ENCODE results near the gene BEND7. TPM values are rescaled to one million over a fixed set of nuclear protein-coding genes. Genes with fewer than 3 reads are reported as not detected.
"Not testable (repeated sequence)": the region's sequence is repeated elsewhere in the genome, so short reads cannot be mapped to it uniquely, and the experiment has no call there.

The BEND7 gene
- polyA plus RNA-seq, 1 experiment = 2.1 TPM

- H3K27ac ChIP-seq (ENCODE audit: low read depth, low read length) = no peak overlapping the region
- H3K4me3 ChIP-seq (ENCODE audit: low read depth, low read length) = no peak overlapping the region
- H3K9me3 ChIP-seq (ENCODE audit: control insufficient read depth, insufficient read depth, low read length) = no peaks in the 10 kb centered on the region; the same call in 1 of the 2 replicates
- no peak for TF ChIP-seq CTCF (IDR thresholded peaks at IDR 0.05; ENCODE audit: low read depth, low read length)
- ChIA-PET POLR2A (no interaction called here), CTCF (interaction anchor here (0.8 to 3.6 kb wide), 5 partner anchors 11 to 69 kb away, joined by 3 to 63 read pairs (median 5); no protein-coding TSS in a partner anchor)
- no peak for DNase-seq (ENCODE audit: low read depth, low spot score)
- peaks cover 27% of the 10 kb centered on the region for H3K27me3 ChIP-seq (ENCODE audit: control insufficient read depth, insufficient read depth, low read length)
Observed at GRCh38 chr10:13441476-13441875, 87.3 kb downstream of the BEND7 start.

DNA sequence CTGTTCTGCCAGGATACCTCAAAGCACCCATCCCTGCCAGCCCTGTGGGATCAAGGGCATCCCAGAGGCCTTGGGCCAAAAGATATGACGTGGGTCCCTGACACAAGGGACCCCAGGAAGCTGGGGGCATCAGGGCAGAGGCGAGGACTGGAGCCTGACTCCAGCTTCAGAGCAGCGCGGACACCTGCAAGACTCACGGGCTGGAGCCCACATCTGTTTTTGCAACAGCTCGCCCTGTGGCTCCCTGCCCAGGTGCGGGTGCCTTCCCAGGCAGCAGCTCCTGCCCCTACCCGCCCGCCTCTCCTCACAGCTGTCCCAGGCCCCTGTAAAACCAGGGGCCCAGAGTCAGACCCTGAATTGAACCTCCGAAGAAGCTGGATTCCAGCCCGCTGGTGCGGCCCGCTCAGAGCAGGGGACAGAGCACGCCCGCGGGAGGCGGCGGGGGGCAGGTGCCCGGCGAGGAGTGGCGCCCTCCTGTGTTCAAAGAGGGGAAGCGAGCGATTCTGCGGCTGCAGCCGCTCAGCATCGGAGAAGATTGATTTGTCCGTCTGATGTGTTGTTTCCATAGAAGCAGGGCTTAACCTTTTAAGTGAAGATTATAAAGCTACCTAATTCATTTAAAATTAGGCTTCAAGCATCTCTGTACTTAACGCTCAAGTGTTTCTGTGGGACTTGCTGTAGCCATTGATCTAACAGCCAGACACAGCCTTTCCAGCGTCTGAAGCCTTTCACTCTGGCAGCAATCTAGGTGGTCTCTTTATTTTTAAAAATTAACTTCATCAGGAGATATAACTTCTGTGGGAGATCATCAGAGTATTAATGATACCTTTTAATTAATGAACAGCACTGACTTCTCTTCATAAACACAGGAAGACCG, 88.4 kb downstream of the BEND7 start:
- CTCF ChIA-PET = interaction anchor here (0.6 to 3.6 kb wide), 41 partner anchors 9 to 280 kb away, joined by 3 to 63 read pairs (median 4); no protein-coding TSS in a partner anchor
- POLR2A ChIA-PET = interaction anchor here (0.6 kb wide), 2 partner anchors 59 to 98 kb away, joined by 3 read pairs; no protein-coding TSS in a partner anchor
- no peak for DNase-seq (ENCODE audit: low read depth, low spot score)

GRCh38 chr10:13439313-13440184, 89.3 kb downstream of the BEND7 start:
- peaks cover 27% of the 10 kb centered on the region for H3K27me3 ChIP-seq (ENCODE audit: control insufficient read depth, insufficient read depth, low read length)
- POLR2A ChIA-PET = interaction anchor here (0.6 kb wide), 1 partner anchor 58 kb away, joined by 3 read pairs; no protein-coding TSS in a partner anchor
- H3K9me3 ChIP-seq (ENCODE audit: control insufficient read depth, insufficient read depth, low read length) = no peaks in the 10 kb centered on the region; the same call in 1 of the 2 replicates
- TF ChIP-seq CTCF (IDR thresholded peaks at IDR 0.05; ENCODE audit: low read depth, low read length) = no peak
- DNase-seq (ENCODE audit: low read depth, low spot score) = no peak
- peak overlapping the region; percentile 38 for H3K4me3 ChIP-seq (ENCODE audit: low read depth, low read length)
- H3K27ac ChIP-seq (ENCODE audit: low read depth, low read length) = no peak overlapping the region
- CTCF ChIA-PET = interaction anchor here (0.5 to 3.6 kb wide), 30 partner anchors 8 to 279 kb away, joined by 3 to 63 read pairs (median 4); no protein-coding TSS in a partner anchor

More for the DNA sequence above, 88.4 kb downstream of the BEND7 start:
- no peak overlapping the region for H3K27ac ChIP-seq (ENCODE audit: low read depth, low read length)
- TF ChIP-seq CTCF (IDR thresholded peaks at IDR 0.05; ENCODE audit: low read depth, low read length) = peak; percentile 82
- no peaks in the 10 kb centered on the region; the same call in 1 of the 2 replicates for H3K9me3 ChIP-seq (ENCODE audit: control insufficient read depth, insufficient read depth, low read length)
- peak overlapping the region; percentile 38; the same call in 1 of the 2 replicates for H3K4me3 ChIP-seq (ENCODE audit: low read depth, low read length)
- peaks cover 27% of the 10 kb centered on the region for H3K27me3 ChIP-seq (ENCODE audit: control insufficient read depth, insufficient read depth, low read length)

DNA sequence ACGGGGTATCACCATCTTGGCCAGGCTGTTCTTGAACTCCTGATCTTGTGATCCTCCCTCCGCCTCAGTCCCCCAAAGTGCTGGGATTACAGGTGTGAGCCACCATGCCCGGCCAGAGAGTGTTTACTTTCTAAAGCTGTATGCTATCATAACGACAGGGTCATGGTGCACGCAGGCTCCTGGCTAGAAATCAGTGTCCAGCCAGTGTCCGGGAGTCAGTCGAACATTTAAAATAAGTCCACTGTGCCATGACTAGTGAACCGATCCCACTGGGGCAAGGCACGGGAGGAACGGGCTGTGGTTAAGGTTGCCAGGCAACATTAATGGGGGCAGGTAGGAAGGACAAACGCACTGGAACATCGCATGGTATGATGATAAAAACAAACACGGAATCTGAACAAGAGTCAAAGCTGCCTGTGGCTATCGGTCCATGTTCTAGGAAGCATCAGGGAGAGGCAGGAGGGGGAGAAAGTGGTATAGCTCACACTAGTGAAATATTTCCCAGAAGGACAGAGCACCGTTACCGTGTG, 91.7 kb downstream of the BEND7 start:
- POLR2A ChIA-PET = no interaction called here

GRCh38 chr10:13427943-13428342, 100.9 kb downstream of the BEND7 start:
- H3K27ac ChIP-seq (ENCODE audit: low read depth, low read length); DNase-seq (ENCODE audit: low read depth, low spot score); H3K9me3 ChIP-seq (ENCODE audit: control insufficient read depth, insufficient read depth, low read length); H3K4me3 ChIP-seq (ENCODE audit: low read depth, low read length); POLR2A ChIA-PET: not testable (repeated sequence)
- H3K27me3 ChIP-seq (ENCODE audit: control insufficient read depth, insufficient read depth, low read length) = peaks cover 19% of the 10 kb centered on the region
- CTCF ChIA-PET = interaction anchor here (1.2 kb wide), 1 partner anchor 13 kb away, joined by 8 read pairs; no protein-coding TSS in a partner anchor

More for the DNA sequence above, 91.7 kb downstream of the BEND7 start:
- H3K27me3 ChIP-seq (ENCODE audit: control insufficient read depth, insufficient read depth, low read length) = peaks cover 30% of the 10 kb centered on the region
- CTCF ChIA-PET = interaction anchor here (0.5 kb wide), 1 partner anchor 231 kb away, joined by 3 read pairs; no protein-coding TSS in a partner anchor
- H3K27ac ChIP-seq (ENCODE audit: low read depth, low read length) = no peak overlapping the region
- no peak for TF ChIP-seq CTCF (IDR thresholded peaks at IDR 0.05; ENCODE audit: low read depth, low read length)
- H3K4me3 ChIP-seq (ENCODE audit: low read depth, low read length) = no peak overlapping the region
- no peaks in the 10 kb centered on the region; the same call in 1 of the 2 replicates for H3K9me3 ChIP-seq (ENCODE audit: control insufficient read depth, insufficient read depth, low read length)
- DNase-seq (ENCODE audit: low read depth, low spot score) = no peak
